GM10847 (cell line): ENCODE measurements around the gene BFSP1.

Experiments used
- POLR2A ChIP-seq: IDR thresholded peaks from 2 replicates; pipeline ENCODE4 v1.6.1; 2011; ENCODE audit not compliant: insufficient read length; ENCODE audit errors: extremely low read depth

BFSP1 gene

GRCh38 chr20:17515053-17515452 lies 16.1 kb downstream of the BFSP1 start:
- no peak for TF ChIP-seq POLR2A

- TF ChIP-seq POLR2A: no peak
Observed at GRCh38 chr20:17513939-17514338, 17.2 kb downstream of the BFSP1 start.

DNA sequence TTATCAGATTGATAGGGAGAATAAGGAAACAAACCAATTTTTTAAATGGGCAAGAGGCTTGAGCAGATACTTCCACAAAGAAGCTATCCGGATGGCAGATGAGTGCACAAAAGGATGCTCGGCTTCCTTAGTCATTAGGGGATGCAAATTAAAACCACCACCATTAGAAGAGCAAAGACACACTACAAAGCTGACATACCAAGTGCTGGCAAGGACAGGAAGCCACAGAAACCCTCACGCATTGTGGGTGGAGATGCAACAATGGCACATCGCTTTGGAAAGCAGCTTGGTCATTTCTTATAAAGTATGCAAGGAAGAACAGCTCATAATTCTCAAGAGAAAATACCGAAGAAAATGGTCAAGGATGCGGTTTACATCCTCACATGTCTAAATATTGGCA lies 19.8 kb downstream of the BFSP1 start:
- TF ChIP-seq POLR2A: no peak

GRCh38 chr20:17510548-17510947 lies 20.6 kb downstream of the BFSP1 start:
- TF ChIP-seq POLR2A: no peak

GRCh38 chr20:17508756-17509155 lies 22.4 kb downstream of the BFSP1 start:
- no peak for TF ChIP-seq POLR2A

- no peak for TF ChIP-seq POLR2A
Observed at GRCh38 chr20:17507531-17507930, 23.6 kb downstream of the BFSP1 start.

- TF ChIP-seq POLR2A: no peak
Observed at GRCh38 chr20:17507032-17507431, 24.1 kb downstream of the BFSP1 start.

DNA sequence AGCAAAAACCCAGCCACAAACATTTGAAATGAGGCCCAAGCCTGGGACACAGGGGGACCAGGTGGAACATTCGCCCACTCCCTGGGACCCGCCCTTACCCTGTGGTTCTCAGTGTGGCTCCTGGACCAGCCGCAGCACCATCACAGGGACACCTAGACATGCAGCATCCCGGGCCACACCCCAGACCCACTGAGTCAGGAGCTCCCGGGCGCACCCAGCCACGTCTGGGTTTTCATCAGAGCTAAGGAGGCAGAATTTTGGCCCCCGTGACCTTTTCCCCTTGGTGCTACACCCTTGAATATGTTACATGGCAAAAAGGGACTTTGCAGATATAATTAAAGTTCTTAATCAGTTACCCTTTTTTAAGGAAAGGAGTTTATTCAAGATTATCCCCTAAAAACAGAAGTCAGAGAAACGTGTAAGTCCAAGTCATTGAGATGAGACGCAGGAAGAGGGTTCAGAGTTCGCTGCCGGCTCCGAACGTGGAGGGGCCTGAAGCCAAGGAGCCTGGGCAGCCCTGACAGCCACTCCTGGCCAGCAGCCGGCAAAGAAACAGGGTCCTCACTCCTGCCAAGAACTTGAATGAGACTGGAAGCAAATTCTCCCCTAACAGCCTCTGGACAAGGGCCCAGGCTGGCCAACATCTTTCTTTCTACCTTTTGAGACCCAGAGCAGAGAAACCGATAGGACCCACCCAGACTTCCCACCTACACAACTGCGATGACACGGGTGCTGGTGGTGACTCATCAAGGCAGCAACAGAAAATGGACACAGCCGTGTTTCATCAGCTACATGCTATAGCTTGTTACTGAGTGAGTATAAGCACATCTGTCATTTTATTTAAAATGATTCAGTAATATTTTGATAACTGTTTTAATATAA lies 25.3 kb downstream of the BFSP1 start:
- no peak for TF ChIP-seq POLR2A

- TF ChIP-seq POLR2A: no peak
Observed at GRCh38 chr20:17504898-17505635, 26.1 kb downstream of the BFSP1 start.

- TF ChIP-seq POLR2A: no peak
Observed at GRCh38 chr20:17504066-17504897, 26.9 kb downstream of the BFSP1 start.

GRCh38 chr20:17503301-17504065 lies 27.7 kb downstream of the BFSP1 start:
- no peak for TF ChIP-seq POLR2A

- no peak for TF ChIP-seq POLR2A
Observed at GRCh38 chr20:17502105-17502504, 29.1 kb downstream of the BFSP1 start.

GRCh38 chr20:17501701-17502100 lies 29.5 kb downstream of the BFSP1 start:
- no peak for TF ChIP-seq POLR2A

DNA sequence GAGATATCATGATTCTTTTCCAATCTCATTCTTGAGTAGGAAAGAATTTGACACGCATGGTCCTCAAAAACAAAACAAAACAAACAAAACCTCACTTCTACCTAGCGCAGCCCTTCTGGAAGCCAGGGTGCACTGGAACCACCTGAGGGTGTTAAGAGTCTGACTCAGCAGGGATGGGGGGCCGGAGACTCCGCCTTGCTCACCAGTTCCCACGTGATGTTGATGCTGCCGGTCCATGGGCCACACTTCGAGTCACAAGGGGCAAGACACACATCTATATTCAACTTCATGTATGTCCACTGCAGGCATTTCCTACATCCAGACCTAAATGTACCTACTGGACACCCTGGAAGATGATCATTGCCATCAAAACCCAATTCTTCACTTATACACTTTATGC lies 30.4 kb downstream of the BFSP1 start:
- no peak for TF ChIP-seq POLR2A

- no peak for TF ChIP-seq POLR2A
Observed at GRCh38 chr20:17500271-17500670, 30.9 kb downstream of the BFSP1 start.
